Neural progenitor cell (in vitro differentiated cells): ENCODE data around the gene PFDN4.

Experiments
- EZH2 ChIP-seq: fragments of 200-600 bp; sonication (generic); IDR thresholded peaks from 2 replicates; pipeline ENCODE4 v1.6.1; 2017; ENCODE audit warnings: antibody characterized with exemption, mild to moderate bottlenecking, moderate library complexity
- EZH2phosphoT487 ChIP-seq: fragments of 200-600 bp; sonication (generic); IDR thresholded peaks from 2 replicates; pipeline ENCODE4 v1.6.1; 2017; ENCODE audit warnings: antibody characterized with exemption

GRCh38 chr20:54167909-54168872 is 39.7 kb upstream of the PFDN4 start:
- TF ChIP-seq EZH2 = no peak
- TF ChIP-seq EZH2phosphoT487 = no peak
